K562 (cell line): ENCODE results near the gene NANS. TPM values are rescaled to one million over a fixed set of nuclear protein-coding genes. Genes with fewer than 3 reads are reported as not detected.
A peak's percentile ranks its signal among the peaks of the same experiment; 100 is the strongest.

Source experiments
- CXXC5 ChIP-seq: fragments of 250-450 bp; sonication (Bioruptor Pico); IDR thresholded peaks from 2 replicates; pipeline ENCODE4 v1.8.0; 2022; ENCODE audit warnings: inconsistent platforms, mild to moderate bottlenecking, moderate library complexity
- DACH1 ChIP-seq: fragments of 450-650 bp; IDR thresholded peaks from 2 replicates; pipeline ENCODE4 v1.6.1; 2018; ENCODE audit not compliant: partially characterized antibody
- E4F1 ChIP-seq: fragments of 250-450 bp; sonication (Bioruptor Pico); IDR thresholded peaks from 2 replicates; pipeline ENCODE4 v1.5.0; 2021; ENCODE audit warnings: mild to moderate bottlenecking, borderline replicate concordance
- ETV1 ChIP-seq: fragments of 450-650 bp; conservative IDR thresholded peaks from 2 replicates; pipeline ENCODE4 v1.6.1; 2016; ENCODE audit warnings: missing genetic modification characterization, control low read depth, low read depth, missing compliant biosample characterization
- GABPB1 ChIP-seq: sonication (generic); formaldehyde crosslinking; IDR thresholded peaks from 2 replicates; pipeline ENCODE4 v1.8.0; 2022; ENCODE audit warnings: mild to moderate bottlenecking, missing genetic modification reagents
- GTF2F1 ChIP-seq: IDR thresholded peaks from 2 replicates; pipeline ENCODE4 v1.6.1; 2011; ENCODE audit warnings: low read depth, low read length, improper control_type of control experiment
- HCFC1 ChIP-seq: IDR thresholded peaks from 2 replicates; pipeline ENCODE4 v1.6.1; 2012; ENCODE audit warnings: low read depth, low read length, improper control_type of control experiment
- KDM5B ChIP-seq: fragments of 200-600 bp; sonication (generic); IDR thresholded peaks from 2 replicates; pipeline ENCODE4 v1.6.1; 2012; ENCODE audit warnings: low read depth, mild to moderate bottlenecking, moderate library complexity, low read length, control low read depth, inconsistent platforms; ENCODE audit not compliant: insufficient replicate concordance
- MCM3 ChIP-seq: fragments of 450-650 bp; IDR thresholded peaks from 2 replicates; pipeline ENCODE4 v1.6.1; 2016
- POLR2H ChIP-seq: IDR thresholded peaks from 2 replicates; pipeline ENCODE4 v1.6.1; 2016; ENCODE audit warnings: missing genetic modification characterization, low read depth, mild to moderate bottlenecking, control low read depth, missing compliant biosample characterization, moderate library complexity
- RBFOX2 ChIP-seq: fragments of 200-400 bp; formaldehyde crosslinking; IDR thresholded peaks from 2 replicates; pipeline ENCODE4 v1.6.1; 2017; ENCODE audit warnings: low read depth, mild to moderate bottlenecking, low read length, moderate library complexity
- TAF9B ChIP-seq: fragments of 450-650 bp; IDR thresholded peaks from 2 replicates; pipeline ENCODE4 v1.6.1; 2018; ENCODE audit warnings: mild to moderate bottlenecking; ENCODE audit not compliant: partially characterized antibody
- ZNF311 ChIP-seq: fragments of 250-450 bp; sonication (Bioruptor Pico); IDR thresholded peaks from 2 replicates; pipeline ENCODE4 v1.4.0; 2020; ENCODE audit warnings: mild to moderate bottlenecking, moderate library complexity
- ZNF398 ChIP-seq: fragments of 250-450 bp; sonication (Bioruptor Pico); IDR thresholded peaks from 2 replicates; pipeline ENCODE4 v1.8.0; 2021; ENCODE audit warnings: moderate library complexity, mild to moderate bottlenecking, inconsistent platforms
- ZNF584 ChIP-seq: fragments of 200-800 bp; sonication (Bioruptor generic); IDR thresholded peaks from 2 replicates; pipeline ENCODE4 v1.6.1; 2016; ENCODE audit warnings: low read depth, mild to moderate bottlenecking, missing genetic modification characterization, missing compliant biosample characterization
- ZNF830 ChIP-seq: fragments of 250-450 bp; sonication (Bioruptor Pico); IDR thresholded peaks from 2 replicates; pipeline ENCODE4 v1.5.0; 2021; ENCODE audit warnings: mild to moderate bottlenecking
- polyA plus RNA-seq, 8 experiments: library from polyadenylated mRNA; depleted of rRNA in 4 of 8; stranded (reverse) in 5 of 8; unstranded in 3 of 8; fragments of >200 nt; fragmentation: Nextera tagmentation in 2 of 8; fragmentation: Illumina TruSeq in 1 of 8; extraction: Ambion mirVana in 2 of 8; extraction: Trizol in 1 of 8; gene quantifications; 2 replicates each; pipeline versions ENCODE4 v1.2.1 to v1.2.3, GENCODE V29; 2011 to 2014; ENCODE audit warnings: inconsistent platforms in 1 of 8, missing spikeins in 1 of 8
- total RNA-seq, 7 experiments: library from RNA; depleted of rRNA in 6 of 7; stranded (reverse); fragments of >200 nt in 6 of 7; fragmentation: Illumina TruSeq in 2 of 7; extraction: Trizol in 2 of 7; gene quantifications; 2 replicates each; pipeline versions ENCODE4 v1.2.1 to v1.2.3, GENCODE V29; 2011 to 2021; ENCODE audit warnings: low replicate concordance in 1 of 7
- TF ChIP-seq, protein P1 (sequence below), 2 experiments: fragments of 250-450 bp in 1 of 2; fragments of 450-650 bp in 1 of 2; sonication (Bioruptor Pico) in 1 of 2; IDR thresholded peaks; 2 replicates each; pipeline versions ENCODE4 v1.6.1 to v1.8.0; 2016 to 2021; ENCODE audit warnings: mild to moderate bottlenecking in 2 of 2, moderate library complexity in 2 of 2, missing compliant biosample characterization in 1 of 2, missing genetic modification characterization in 1 of 2
- TF ChIP-seq, protein P2 (sequence below), 2 experiments: fragments of 450-650 bp; IDR thresholded peaks; 2 replicates each; pipeline ENCODE4 v1.6.1; 2016

Gene NANS
- total and polyA plus RNA-seq, 9 of the 15 experiments (the other 6 are each of a cell fraction or from before 2014, with no cell fraction given): 37.1 to 181 (median 137) TPM

DNA sequence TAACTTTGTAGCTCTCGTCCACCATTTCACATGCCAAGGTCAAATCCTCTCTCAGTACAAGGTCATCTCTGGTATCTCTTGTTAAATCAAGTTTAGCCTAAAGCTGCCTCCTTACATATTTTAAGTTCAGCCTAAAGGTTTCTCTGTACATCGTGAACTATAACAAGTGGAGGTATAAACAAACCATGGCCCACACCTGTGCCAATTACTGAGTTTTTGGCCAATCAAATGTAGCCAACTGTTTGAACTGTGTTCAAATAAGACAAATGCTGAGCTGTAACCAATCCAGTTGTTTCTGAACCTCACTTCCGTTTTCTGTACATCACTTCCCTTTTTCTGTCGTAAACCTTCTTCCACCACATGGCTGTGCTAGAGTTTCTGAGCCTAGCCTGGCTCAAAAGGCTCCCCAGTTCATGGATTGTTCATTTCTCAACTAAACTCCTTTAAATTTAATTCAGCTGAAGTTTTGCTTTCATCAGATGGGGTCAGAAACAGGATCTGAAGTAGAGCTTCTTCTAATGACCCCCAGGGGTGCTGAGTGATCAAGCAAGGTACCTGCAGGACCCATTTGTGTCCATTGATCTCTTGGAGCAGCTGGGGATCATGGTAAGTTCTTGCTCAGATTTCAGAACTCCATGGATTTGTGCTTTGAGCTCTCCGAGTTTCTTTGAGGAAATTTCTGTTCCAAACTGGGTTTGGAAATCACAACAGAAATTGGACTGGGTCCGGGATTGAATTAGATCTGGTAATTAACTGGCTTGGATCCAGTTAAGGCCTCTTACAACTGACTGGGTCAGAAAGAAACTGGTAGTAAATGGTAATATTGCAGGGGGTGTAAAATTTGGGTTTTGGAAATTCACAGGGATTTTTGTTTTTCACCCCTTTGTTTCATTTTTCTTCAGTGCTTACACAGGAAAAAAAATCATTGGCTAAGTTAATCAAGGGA lies 11.0 kb upstream of the NANS start (continued):
- TF ChIP-seq GTF2F1 (peak; percentile 36; the same call in 1 of the 2 replicates), ZNF398 (no peak), HCFC1 (peak; percentile 32; the same call in 1 of the 2 replicates), GABPB1 (CRISPR knock-in tag) (peak; percentile 79; the same call in 1 of the 2 replicates), KDM5B (peak; percentile 86), MCM3 (no peak), RBFOX2 (0 out of 2 replicates have a peak, but pooled peaks have one; percentile 25), DACH1 (no peak), CXXC5 (no peak), E4F1 (CRISPR knock-in tag) (peak; percentile 72; the same call in 1 of the 2 replicates), POLR2H (tag) (peak; percentile 92), ZNF830 (CRISPR knock-in tag) (no peak), ZNF584 (CRISPR knock-in tag) (peak; percentile 88), ETV1 (peak; percentile 62), ZNF311 (CRISPR knock-in tag) (peak; percentile 74; the same call in 1 of the 2 replicates), TAF9B (peak; percentile 89)
- TF ChIP-seq, protein P1, sequence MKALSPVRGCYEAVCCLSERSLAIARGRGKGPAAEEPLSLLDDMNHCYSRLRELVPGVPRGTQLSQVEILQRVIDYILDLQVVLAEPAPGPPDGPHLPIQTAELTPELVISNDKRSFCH (CRISPR knock-in tag; IDR thresholded peaks at IDR 0.05): no peak
- TF ChIP-seq, protein P1 (tag; IDR thresholded peaks at IDR 0.05): peak; percentile 80; the same call in 1 of the 2 replicates
- TF ChIP-seq, protein P2, sequence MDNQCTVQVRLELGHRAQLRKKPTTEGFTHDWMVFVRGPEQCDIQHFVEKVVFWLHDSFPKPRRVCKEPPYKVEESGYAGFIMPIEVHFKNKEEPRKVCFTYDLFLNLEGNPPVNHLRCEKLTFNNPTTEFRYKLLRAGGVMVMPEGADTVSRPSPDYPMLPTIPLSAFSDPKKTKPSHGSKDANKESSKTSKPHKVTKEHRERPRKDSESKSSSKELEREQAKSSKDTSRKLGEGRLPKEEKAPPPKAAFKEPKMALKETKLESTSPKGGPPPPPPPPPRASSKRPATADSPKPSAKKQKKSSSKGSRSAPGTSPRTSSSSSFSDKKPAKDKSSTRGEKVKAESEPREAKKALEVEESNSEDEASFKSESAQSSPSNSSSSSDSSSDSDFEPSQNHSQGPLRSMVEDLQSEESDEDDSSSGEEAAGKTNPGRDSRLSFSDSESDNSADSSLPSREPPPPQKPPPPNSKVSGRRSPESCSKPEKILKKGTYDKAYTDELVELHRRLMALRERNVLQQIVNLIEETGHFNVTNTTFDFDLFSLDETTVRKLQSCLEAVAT (IDR thresholded peaks at IDR 0.05): peak in 1 of 2 experiments; percentile 23; a peak in 1 of 4 replicates
